ENCODE data around the gene OSTM1.
"Not testable (repeated sequence)": the region's sequence is repeated elsewhere in the genome, so short reads cannot be mapped to it uniquely, and the experiment has no call there.

OSTM1 gene

DNA sequence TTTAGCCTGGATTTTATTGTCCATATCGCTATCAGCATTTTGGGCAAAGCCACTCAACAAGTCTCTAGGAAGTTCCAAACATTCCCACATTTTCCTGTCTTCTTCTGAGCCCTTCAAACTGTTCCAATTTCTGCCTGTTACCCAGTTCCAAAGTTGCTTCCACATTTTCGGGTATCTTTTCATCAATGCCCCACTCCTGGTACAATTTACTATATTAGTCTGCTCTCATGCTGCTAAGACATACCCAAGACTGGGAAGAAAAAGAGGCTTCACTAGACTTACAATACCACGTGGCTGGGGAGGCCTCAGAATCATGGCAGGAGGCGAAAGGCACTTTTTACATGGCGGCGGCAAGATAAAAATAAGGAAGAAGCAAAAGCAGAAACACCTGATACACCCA is 58.3 kb downstream of the OSTM1 start:
- not testable (repeated sequence) for DNase-seq

DNA sequence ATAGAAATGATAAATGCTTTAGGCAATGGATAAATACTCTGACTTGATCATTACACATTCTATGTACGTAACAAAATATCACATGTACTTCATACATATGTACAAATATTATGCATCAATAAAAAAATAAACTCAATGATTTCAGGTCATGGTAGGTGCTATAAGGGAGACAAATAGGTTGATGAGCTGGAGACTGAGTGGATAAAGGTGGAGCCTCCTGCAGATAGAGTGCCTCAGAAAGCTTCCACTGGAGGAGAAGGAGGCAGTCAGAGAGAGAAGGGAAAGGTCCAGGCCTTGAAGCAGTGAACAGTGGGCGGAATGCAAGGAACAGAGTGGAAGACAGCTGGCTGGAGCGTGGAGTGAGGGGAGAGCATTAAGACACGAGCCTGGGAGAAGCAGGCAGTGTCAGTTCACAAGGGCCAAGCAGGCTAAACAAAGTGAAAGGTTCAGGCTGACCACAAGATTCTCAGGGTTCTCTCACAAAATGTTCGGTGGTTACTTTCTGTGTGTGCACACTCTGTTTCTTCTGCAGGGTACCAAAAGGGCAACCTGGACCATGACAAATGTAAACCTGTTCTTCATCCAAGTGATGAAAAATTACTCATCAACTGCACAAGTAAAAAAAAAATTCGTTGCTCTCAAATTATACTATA is 60.6 kb downstream of the OSTM1 start:
- DNase-seq = no peak

DNA sequence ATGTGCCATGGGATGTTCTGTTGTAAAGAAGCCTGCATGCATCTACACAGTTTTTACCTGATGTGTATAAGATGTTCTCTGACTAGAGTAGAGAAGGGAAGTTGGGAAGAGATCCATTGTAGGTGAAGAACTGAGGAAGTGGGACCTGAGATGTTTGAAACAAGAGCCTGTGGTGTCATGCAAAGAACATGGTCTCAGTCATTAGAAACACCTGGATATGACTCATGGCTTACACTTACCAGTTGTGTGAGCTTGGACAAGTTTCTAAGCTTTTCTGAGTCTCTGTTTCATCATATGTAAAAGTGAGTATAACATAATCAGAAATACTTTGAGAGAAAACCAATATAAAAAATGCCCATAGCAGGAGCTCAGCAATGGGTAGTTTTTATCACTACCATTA is 64.6 kb downstream of the OSTM1 start:
- no peak for DNase-seq

DNA sequence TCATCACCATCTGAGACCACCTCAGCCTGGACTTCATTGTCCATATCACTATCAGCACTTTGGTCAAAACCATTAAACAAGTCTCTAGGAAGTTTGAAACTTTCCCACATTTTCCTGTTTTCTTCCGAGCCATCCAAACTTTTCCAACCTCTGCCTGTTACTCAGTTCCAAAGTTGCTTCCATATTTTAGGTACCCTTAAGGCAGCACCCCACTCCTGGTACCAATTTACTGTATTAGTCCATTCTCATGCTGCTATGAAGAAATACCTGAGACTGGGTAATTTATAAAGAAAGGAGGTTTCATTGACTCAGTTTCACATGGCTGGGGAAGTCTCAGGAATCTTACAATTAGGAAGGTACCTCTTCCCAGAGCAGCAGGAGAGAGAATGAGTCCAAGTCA is 65.3 kb downstream of the OSTM1 start:
- not testable (repeated sequence) for DNase-seq

DNA sequence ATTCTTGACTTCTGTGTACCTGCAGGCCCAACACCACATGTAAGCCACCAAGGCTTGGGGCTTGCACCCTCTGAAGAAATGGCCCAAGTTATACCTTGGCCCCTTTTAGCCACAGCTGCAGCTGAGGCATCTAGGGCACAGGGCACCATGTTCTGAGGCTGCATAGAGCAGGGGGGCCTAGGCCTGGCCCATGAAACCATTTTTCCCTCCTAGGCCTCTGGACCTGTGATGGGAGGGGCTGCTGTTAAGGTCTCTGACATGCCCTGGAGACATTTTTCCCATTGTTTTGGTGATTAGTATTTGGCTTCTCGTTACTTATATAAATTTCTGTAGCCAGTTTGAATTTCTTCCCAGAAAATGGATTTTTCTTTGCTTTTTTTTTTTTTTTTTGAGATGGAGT is 66.2 kb downstream of the OSTM1 start:
- DNase-seq = no peak

DNA sequence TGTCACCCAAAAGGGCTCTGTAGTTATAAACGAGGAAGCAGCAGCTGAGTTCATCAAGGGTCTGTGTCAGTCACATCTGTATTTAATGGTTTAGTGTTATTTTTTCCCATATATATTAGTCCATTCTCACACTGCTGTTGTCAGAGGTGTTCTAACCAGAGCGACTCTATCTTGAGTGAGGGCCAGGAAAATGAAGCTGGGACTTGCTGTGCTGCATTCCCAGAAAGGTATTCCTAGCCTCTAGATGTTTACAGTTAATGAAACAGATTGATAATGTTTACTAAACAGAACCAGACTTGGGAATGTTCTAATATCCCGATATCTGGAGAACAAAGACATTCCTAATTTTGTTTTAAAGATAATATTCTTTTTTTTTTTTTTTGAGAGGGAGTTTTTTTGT is 68.6 kb downstream of the OSTM1 start:
- DNase-seq = no peak

DNA sequence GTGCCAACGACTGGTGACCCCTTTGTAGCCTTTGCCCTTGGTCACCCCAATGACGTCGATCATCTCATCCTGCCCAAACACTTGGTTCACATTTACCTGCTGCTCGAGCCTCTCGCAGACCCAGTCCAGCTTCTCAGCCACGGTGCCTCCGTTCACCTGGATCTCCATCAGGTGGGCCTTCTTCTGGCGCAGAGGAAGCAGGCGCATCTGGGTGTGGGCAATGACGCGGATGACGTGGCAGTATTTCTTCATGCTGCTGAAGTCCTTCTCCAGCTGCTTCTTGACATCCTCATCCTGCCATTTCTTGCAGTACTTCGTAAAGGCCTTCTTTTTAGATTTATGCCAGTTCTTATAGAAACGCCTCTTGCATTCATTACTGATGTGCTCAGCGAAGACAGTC is 69.7 kb downstream of the OSTM1 start:
- no peak for DNase-seq

DNA sequence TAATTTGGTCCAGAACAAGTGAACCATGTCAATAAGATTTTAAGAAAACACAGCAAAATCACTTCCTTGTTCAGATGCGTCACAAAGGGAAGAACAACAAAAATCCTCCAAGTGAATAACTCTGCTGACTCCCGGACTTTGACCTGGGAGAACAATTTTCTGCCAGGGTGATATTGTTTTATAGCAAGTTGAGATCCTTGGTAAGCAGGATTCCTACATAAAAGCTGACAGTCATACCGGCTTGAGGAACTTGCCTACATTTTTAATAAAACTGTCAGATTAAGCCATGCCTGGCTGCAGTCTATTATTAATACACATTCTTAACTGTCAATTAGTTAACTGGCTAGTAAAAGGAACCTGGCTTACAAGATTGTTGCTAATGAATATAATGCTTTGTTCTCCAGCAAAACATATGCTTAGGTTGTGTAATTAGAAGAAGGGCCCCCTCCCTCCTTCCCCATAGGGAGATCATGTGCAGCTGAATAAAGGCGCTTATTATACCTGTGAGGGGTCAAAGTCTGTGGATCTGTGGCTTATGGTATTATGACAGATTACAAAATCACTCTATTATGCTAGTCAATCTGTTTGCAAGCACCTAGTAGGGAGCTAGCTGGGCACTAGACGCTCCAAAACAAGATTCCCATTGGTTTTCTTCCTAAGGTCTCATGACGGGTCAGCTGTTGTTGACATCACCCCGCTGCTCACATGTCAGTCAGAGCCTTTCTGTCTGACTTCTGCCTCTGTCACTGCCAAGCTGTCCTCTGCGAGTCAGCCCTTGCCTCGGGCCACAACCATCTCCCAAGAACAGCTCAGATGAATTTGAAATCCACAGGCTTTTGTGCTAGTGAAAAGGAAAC is 71.9 kb downstream of the OSTM1 start:
- no peak for DNase-seq

DNA sequence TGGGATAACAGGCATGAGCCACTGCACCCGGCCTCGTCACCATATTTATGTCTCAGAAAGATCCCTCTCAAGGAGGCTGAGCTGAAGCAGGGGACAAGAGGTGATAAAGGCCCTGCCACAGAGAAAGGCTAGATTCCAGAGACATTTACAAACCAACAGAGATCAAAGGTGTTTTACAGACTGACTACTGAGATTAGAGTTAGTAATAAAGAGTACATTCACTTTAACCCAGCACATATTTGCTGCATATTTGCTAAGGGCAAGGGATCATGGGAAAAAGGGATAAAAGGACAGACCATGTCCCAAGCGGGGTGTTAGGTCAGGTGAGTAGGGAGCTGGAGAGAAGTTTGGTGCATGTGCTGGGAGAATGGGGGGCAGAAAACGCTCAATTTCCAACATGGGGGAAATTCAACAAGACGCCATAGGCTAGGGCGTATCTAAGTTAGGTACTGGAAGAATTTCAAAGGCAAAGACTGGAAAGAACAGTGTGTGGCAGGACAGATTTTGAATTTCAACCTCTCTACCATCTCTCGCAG is 72.8 kb downstream of the OSTM1 start:
- no peak for DNase-seq

DNA sequence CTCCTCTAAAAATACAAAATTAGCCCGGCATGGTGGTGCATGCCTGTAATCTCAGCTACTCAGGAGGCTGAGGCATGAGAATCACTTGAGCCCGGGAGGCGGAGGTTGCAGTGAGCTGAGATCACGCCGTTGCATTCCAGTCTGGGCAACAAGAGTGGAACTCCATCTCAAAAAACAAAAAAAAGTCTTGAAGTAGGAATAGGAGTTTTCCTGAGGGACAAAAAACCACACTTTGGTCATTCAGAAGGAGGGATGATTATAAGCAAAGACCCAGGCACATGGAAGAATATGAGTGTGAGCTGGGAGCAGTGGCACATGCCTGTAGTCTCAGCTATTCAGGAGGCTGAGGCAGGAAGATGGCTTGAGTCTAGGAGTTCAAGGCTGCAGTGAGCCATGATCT is 74.3 kb downstream of the OSTM1 start:
- DNase-seq = not testable (repeated sequence)

DNA sequence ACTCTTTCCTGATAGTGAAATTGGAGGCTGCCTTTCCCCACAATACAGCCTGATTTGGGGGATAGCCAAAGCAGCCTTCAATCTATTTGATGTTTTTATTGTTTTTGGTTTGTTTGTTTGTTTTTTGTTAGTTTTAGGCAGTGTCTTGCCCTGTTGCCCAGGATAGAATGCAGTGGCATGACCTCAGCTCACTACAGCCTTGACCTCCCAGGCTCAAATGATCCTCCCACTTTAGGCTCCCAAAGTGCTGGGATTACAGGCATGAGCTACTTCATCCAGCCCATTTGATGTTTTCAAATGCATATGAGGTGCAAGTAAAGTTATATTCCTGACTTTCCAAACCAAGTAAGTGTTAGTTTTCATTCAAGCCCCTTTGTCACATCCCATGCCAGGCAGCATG is 75.2 kb downstream of the OSTM1 start:
- no peak for DNase-seq

DNA sequence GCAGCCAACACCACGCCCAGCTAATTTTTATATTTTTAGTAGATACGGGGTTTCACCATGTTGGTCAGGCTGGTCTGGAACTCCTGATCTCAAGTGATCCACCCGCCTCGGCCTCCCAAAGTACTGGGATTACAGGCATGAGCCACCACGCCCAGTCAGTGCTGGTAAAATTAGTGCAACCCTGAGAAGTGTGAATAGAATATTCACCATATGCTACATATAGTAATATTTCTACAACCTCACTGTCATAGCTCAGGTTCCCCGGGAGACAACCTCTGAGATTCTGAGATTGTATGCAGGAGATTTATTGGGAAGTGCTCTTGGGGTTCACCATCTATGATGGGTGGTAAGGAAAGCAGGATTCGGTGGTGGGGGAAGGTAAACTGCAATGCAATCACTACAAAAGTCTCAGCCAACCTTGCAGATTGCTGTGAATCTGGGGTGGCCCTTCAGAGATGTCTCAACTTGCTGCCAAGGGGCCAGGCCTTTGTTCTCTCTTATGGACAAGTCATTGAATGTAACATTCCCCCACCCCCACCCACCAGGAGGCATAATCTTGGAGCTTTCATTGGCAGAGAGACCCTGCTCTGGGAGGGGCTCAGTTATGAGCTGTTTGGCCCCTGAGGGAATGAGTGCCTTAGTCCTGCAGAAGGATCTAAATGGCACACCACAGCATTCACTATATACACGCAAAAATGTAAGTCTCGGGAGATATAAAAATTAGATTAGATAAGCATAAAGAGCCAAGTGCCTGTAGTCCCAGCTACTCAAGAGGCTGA is 82.6 kb downstream of the OSTM1 start:
- no peak for DNase-seq

All from activated CD4-positive, alpha-beta T cell treated with anti-CD3 and anti-CD28 coated beads, Interleukin-2, amount 50 U/mL, for 1 hour (primary cell).